Gastrocnemius medialis (tissue), 4 donors: ENCODE measurements around the gene SYNM. TPM values are rescaled to one million over a fixed set of nuclear protein-coding genes. Genes with fewer than 3 reads are reported as not detected.

Experiments used
- ATAC-seq, 2 donors: fragments of 150-250 bp; one replicate each; pipeline ENCODE4 v1.9.1; 2016
- DNase-seq, 2 donors: peaks; one replicate each; pipeline ENCODE4 v3.0.0-alpha.2; 2019
- H3K27ac ChIP-seq, 4 donors: fragments of 200-600 bp; sonication (generic); 1 replicate in 1 of 4; 2 replicates in 3 of 4; pipeline ENCODE4 v1.5.1; 2016 to 2018; ENCODE audit warnings: mild to moderate bottlenecking in 2 of 4, moderate library complexity in 1 of 4
- H3K27me3 ChIP-seq, 3 donors: fragments of 200-600 bp; sonication (generic) in 2 of 3; 1 replicate in 1 of 3; 2 replicates in 2 of 3; pipeline versions ENCODE4 v1.5.1 to v1.6.0; 2016 to 2019; ENCODE audit warnings: mild to moderate bottlenecking in 1 of 3, moderate library complexity in 1 of 3
- H3K36me3 ChIP-seq, 2 donors: fragments of 200-600 bp; sonication (generic) in 1 of 2; one replicate each; pipeline ENCODE4 v1.5.1; 2017 to 2018
- H3K4me1 ChIP-seq, 2 donors: fragments of 200-600 bp; sonication (generic) in 1 of 2; one replicate each; pipeline ENCODE4 v1.5.1; 2016 to 2017; ENCODE audit warnings: mild to moderate bottlenecking in 2 of 2
- H3K4me3 ChIP-seq, 4 donors: fragments of 200-600 bp; sonication (generic) in 3 of 4; 1 replicate in 1 of 4; 2 replicates in 3 of 4; pipeline ENCODE4 v1.5.1; 2016 to 2019; ENCODE audit warnings: mild to moderate bottlenecking in 2 of 4
- H3K9me3 ChIP-seq, 3 donors: fragments of 200-600 bp; sonication (generic) in 2 of 3; 1 replicate in 1 of 3; 2 replicates in 2 of 3; pipeline ENCODE4 v1.5.1; 2016 to 2019
- CTCF ChIP-seq, 5 experiments: fragments of 450-650 bp in 3 of 5; fragments of 200-600 bp in 2 of 5; sonication (generic) in 2 of 5; IDR thresholded peaks in 4 of 5; conservative IDR thresholded peaks in 1 of 5; 1 replicate in 4 of 5; 2 replicates in 1 of 5; pipeline ENCODE4 v1.5.1; 2016 to 2019; ENCODE audit warnings: antibody characterized with exemption in 5 of 5, mild to moderate bottlenecking in 3 of 5, moderate library complexity in 3 of 5
- POLR2A ChIP-seq, 2 donors: fragments of 450-650 bp; IDR thresholded peaks; one replicate each; pipeline ENCODE4 v1.6.1; 2017; ENCODE audit warnings: antibody characterized with exemption in 2 of 2, mild to moderate bottlenecking in 2 of 2, moderate library complexity in 2 of 2
- in situ Hi-C, 4 donors: fragments of 200-750 bp; cut with MboI; loops; one replicate each; pipeline versions ENCODE4 v1.15.0 to v1.8.0; 2017; ENCODE audit warnings: low sequenced_read_pairs in 4 of 4
- intact Hi-C: fragments of 100-400 bp; cut with DNase I; formaldehyde crosslinking; loops from one replicate; pipeline ENCODE4 v1.15.1; 2023; ENCODE audit warnings: low total_unique reads
- total RNA-seq, 4 donors: library from RNA; depleted of rRNA; stranded (reverse); fragments of >200 nt; gene quantifications; one replicate each; pipeline versions ENCODE4 v1.1.0 to v1.2.3, GENCODE V29; 2016

The SYNM gene
- total RNA-seq, 4 donors from 2014 or later, result 200 to 308 (median 266) TPM

- H3K27ac ChIP-seq, result no peak overlapping the region
- no peak for DNase-seq
- H3K36me3 ChIP-seq, result no peaks in the 10 kb centered on the region
- H3K4me1 ChIP-seq, result peaks cover 20 to 29% of the 10 kb centered on the region in 2 donors
- in situ Hi-C loops, result no loop called here
- H3K4me3 ChIP-seq, result no peak overlapping the region
- TF ChIP-seq CTCF (IDR thresholded peaks at IDR 0.05 in 4 of 5, conservative IDR thresholded peaks at IDR 0.05 in 1 of 5) (no peak), POLR2A (IDR thresholded peaks at IDR 0.05) (no peak)
- no peaks in the 10 kb centered on the region for H3K27me3 ChIP-seq
- no peaks in the 10 kb centered on the region for H3K9me3 ChIP-seq
- intact Hi-C loops, result no loop called here
- no peak for ATAC-seq
Observed at GRCh38 chr15:99092554-99093172, 12.2 kb upstream of the SYNM start.

GRCh38 chr15:99095626-99096025 lies 9.3 kb upstream of the SYNM start:
- Histone ChIP-seq H3K27ac (peak overlapping the region in 2 of 4 donors; percentile 85 to 89), H3K27me3 (no peaks in the 10 kb centered on the region), H3K36me3 (no peaks in the 10 kb centered on the region), H3K4me3 (no peak overlapping the region), H3K9me3 (no peaks in the 10 kb centered on the region), H3K4me1 (peaks cover 26 to 28% of the 10 kb centered on the region in 2 donors)
- TF ChIP-seq POLR2A (IDR thresholded peaks at IDR 0.05) (no peak), CTCF (IDR thresholded peaks at IDR 0.05 in 4 of 5, conservative IDR thresholded peaks at IDR 0.05 in 1 of 5) (no peak)
- intact Hi-C loops, result no loop called here
- no peak for DNase-seq
- no peak for ATAC-seq
- in situ Hi-C loops, result no loop called here

GRCh38 chr15:99096173-99096893 lies 8.5 kb upstream of the SYNM start:
- in situ Hi-C loops, result no loop called here
- Histone ChIP-seq H3K36me3 (no peaks in the 10 kb centered on the region), H3K4me1 (peaks cover 23 to 26% of the 10 kb centered on the region in 2 donors), H3K27ac (peak overlapping the region; percentile 75 to 89 (median 80)), H3K4me3 (no peak overlapping the region), H3K27me3 (no peaks in the 10 kb centered on the region), H3K9me3 (no peaks in the 10 kb centered on the region)
- DNase-seq, result no peak
- no peak for ATAC-seq
- intact Hi-C loops, result no loop called here
- TF ChIP-seq POLR2A (IDR thresholded peaks at IDR 0.05) (no peak), CTCF (IDR thresholded peaks at IDR 0.05 in 4 of 5, conservative IDR thresholded peaks at IDR 0.05 in 1 of 5) (no peak)

GRCh38 chr15:99096894-99097426 lies 7.9 kb upstream of the SYNM start:
- H3K27me3 ChIP-seq, result no peaks in the 10 kb centered on the region
- peaks cover 23 to 25% of the 10 kb centered on the region in 2 donors for H3K4me1 ChIP-seq
- H3K9me3 ChIP-seq, result no peaks in the 10 kb centered on the region
- ATAC-seq (peak in 1 of 2 donors; percentile 63), DNase-seq (peak in 1 of 2 donors; percentile 47)
- TF ChIP-seq POLR2A (IDR thresholded peaks at IDR 0.05) (peak in 1 of 2 donors; percentile 39), CTCF (IDR thresholded peaks at IDR 0.05 in 4 of 5, conservative IDR thresholded peaks at IDR 0.05 in 1 of 5) (no peak)
- H3K4me3 ChIP-seq, result peak overlapping the region in 1 of 4 donors; percentile 56
- intact Hi-C loops, result no loop called here
- peak overlapping the region; percentile 75 to 89 (median 80) for H3K27ac ChIP-seq
- in situ Hi-C loops, result no loop called here
- H3K36me3 ChIP-seq, result no peaks in the 10 kb centered on the region
